GM12891 (cell line): Measurements from ENCODE around the gene PROKR2.

ENCODE experiments used
- PAX5 ChIP-seq: IDR thresholded peaks from 2 replicates; pipeline ENCODE4 v1.6.1; 2011; ENCODE audit warnings: low read length, moderate library complexity, mild to moderate bottlenecking; ENCODE audit not compliant: insufficient read depth, severe bottlenecking
- POLR2A ChIP-seq: IDR thresholded peaks from 2 replicates; pipeline ENCODE4 v1.6.1; 2011; ENCODE audit warnings: low read depth, low read length, control low read depth
- POLR2AphosphoS5 ChIP-seq: IDR thresholded peaks from 2 replicates; pipeline ENCODE4 v1.6.1; 2011; ENCODE audit warnings: low read depth, low read length, control low read depth
- SPI1 ChIP-seq: IDR thresholded peaks from 2 replicates; pipeline ENCODE4 v1.6.1; 2011; ENCODE audit warnings: low read depth, low read length, control low read depth
- TAF1 ChIP-seq: IDR thresholded peaks from 2 replicates; pipeline ENCODE4 v1.6.1; 2011; ENCODE audit warnings: low read depth, low read length, control low read depth

DNA sequence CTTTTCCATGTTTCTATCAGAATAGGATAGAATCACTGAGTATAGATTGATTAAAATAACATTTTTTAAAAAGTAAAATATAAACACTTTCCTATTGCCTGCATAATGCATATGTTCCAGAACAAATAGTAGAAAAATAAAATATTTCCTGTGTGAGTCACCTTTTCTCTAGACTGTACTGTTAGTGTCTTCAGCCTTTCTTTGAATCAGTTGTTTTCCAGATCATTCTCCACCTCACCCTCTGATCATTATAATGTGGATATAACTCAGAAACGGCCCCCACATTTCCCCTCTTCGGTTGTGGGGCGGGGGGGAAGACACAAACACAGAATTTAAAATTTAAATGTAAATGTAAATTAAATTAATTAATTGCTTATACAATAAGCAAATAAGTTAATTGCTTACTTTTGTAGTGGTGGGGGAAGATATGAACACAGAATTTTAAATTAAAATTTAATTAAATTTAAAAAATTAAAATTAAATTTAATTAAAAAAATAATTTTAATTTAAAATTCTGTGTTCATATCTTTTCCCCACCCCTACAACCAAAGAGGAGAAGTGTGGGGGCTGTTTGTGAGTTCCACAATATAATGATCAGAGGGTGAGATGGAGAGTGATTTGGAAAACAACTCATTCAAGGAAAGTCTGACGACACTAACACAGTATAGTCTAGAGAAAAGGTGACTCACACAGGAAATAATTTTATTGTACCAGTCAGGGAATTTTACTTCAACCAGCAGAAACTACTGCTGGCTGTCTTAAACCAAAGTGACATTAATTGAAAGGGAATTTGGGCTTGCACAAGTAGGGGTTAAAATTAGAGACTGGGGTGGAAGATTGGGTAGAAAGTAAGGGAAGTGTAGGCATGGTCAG, 37.1 kb upstream of the PROKR2 start:
- TF ChIP-seq POLR2A = no peak
- TF ChIP-seq SPI1 = no peak
- TF ChIP-seq TAF1 = no peak
- TF ChIP-seq POLR2AphosphoS5 = no peak
- no peak for TF ChIP-seq PAX5
